SIG-M5 (cell line): ENCODE results near the gene UBTD2.
"Not testable (repeated sequence)": the region's sequence is repeated elsewhere in the genome, so short reads cannot be mapped to it uniquely, and the experiment has no call there.

Experiments
- DNase-seq: peaks from one replicate; lab custom pipeline; 2025; lab: John Stamatoyannopoulos, UW

Gene UBTD2

GRCh38 chr5:172283020-172283861 lies at the start of gene UBTD2:
TSS of gene UBTD2 (minus strand) at chr5:172283764. CDS start at chr5:172283665, 99 bp downstream.
- no peak for DNase-seq

- DNase-seq: not testable (repeated sequence)
These were observed 43.3 kb upstream of the UBTD2 start for GRCh38 chr5:172326901-172327300.

- no peak for DNase-seq
These were observed 41.9 kb upstream of the UBTD2 start for GRCh38 chr5:172325452-172325851.

- DNase-seq: no peak
These were observed 38.7 kb upstream of the UBTD2 start for GRCh38 chr5:172322028-172322965.

GRCh38 chr5:172321593-172321992 lies 38.0 kb upstream of the UBTD2 start:
- DNase-seq: no peak

- no peak for DNase-seq
These were observed 36.3 kb upstream of the UBTD2 start for GRCh38 chr5:172319708-172320441.

- DNase-seq: no peak
These were observed 32.3 kb upstream of the UBTD2 start for GRCh38 chr5:172315587-172316493.

- DNase-seq: no peak
These were observed 30.4 kb upstream of the UBTD2 start for GRCh38 chr5:172313915-172314314.

GRCh38 chr5:172312286-172312685 lies 28.7 kb upstream of the UBTD2 start:
- DNase-seq: no peak

- no peak for DNase-seq
These were observed 28.0 kb upstream of the UBTD2 start for GRCh38 chr5:172311605-172312004.

GRCh38 chr5:172311026-172311425 lies 27.5 kb upstream of the UBTD2 start:
- no peak for DNase-seq

- no peak for DNase-seq
These were observed 21.8 kb upstream of the UBTD2 start for GRCh38 chr5:172305380-172305779.

- no peak for DNase-seq
These were observed 20.2 kb upstream of the UBTD2 start for GRCh38 chr5:172303572-172304335.

- no peak for DNase-seq
These were observed 19.6 kb upstream of the UBTD2 start for GRCh38 chr5:172303162-172303561.

- DNase-seq: no peak
These were observed 18.6 kb upstream of the UBTD2 start for GRCh38 chr5:172302047-172302710.

GRCh38 chr5:172299916-172300439 lies 16.4 kb upstream of the UBTD2 start:
- no peak for DNase-seq

GRCh38 chr5:172294831-172295230 lies 11.3 kb upstream of the UBTD2 start:
- DNase-seq: no peak

GRCh38 chr5:172293745-172294342 lies 10.3 kb upstream of the UBTD2 start:
- no peak for DNase-seq
